ENCODE results near the gene MECP2. TPM values are rescaled to one million over a fixed set of nuclear protein-coding genes. Genes with fewer than 3 reads are reported as not detected.

MECP2 gene
- total RNA-seq, 1 donor from 2014 or later: 26.7 TPM

GRCh38 chrX:154013001-154013421 lies 84.5 kb downstream of the MECP2 start:
- H3K4me1 Mint-ChIP-seq: peaks cover 4% of the 10 kb centered on the region
- Histone ChIP-seq H3K79me2 (ENCODE audit: low read depth) (no peaks in the 10 kb centered on the region), H2AFZ (replicated peaks) (no peak overlapping the region), H4K20me1 (ENCODE audit: low read depth) (no peaks in the 10 kb centered on the region), H3K9ac (no peak overlapping the region), H3F3A (ENCODE audit: low read depth) (no peaks in the 10 kb centered on the region), H3K36me3 (no peaks in the 10 kb centered on the region), H3K4me2 (no peak overlapping the region), H3K4me3 (no peak overlapping the region), H3K27ac (no peak overlapping the region), H3K9me3 (ENCODE audit: low read depth) (no peaks in the 10 kb centered on the region), H3K4me1 (no peaks in the 10 kb centered on the region), H3K27me3 (no peaks in the 10 kb centered on the region)
- H3K36me3 Mint-ChIP-seq: no peaks in the 10 kb centered on the region
- H3K27me3 Mint-ChIP-seq (ENCODE audit: insufficient read depth, low read depth): peaks cover 2% of the 10 kb centered on the region
- no peak overlapping the region for H3K27ac Mint-ChIP-seq
- H3K4me3 Mint-ChIP-seq: no peak overlapping the region
- peaks cover 12% of the 10 kb centered on the region for H3K9me3 Mint-ChIP-seq
- no peak for DNase-seq (ENCODE audit: low spot score)
- TF ChIP-seq CTCF (IDR thresholded peaks at IDR 0.05): no peak
- TF ChIP-seq EZH2 (IDR thresholded peaks at IDR 0.05): no peak
- no peak for TF ChIP-seq EZH2phosphoT487 (IDR thresholded peaks at IDR 0.05)

- Histone ChIP-seq H3K4me3 (no peak overlapping the region), H3K9me3 (ENCODE audit: low read depth) (no peaks in the 10 kb centered on the region), H3K79me2 (ENCODE audit: low read depth) (no peaks in the 10 kb centered on the region), H3K4me2 (no peak overlapping the region), H3K27ac (no peak overlapping the region), H2AFZ (replicated peaks) (no peak overlapping the region), H3K36me3 (no peaks in the 10 kb centered on the region), H4K20me1 (ENCODE audit: low read depth) (no peaks in the 10 kb centered on the region), H3K27me3 (no peaks in the 10 kb centered on the region), H3F3A (ENCODE audit: low read depth) (no peaks in the 10 kb centered on the region), H3K4me1 (no peaks in the 10 kb centered on the region), H3K9ac (no peak overlapping the region)
- Mint-ChIP-seq H3K4me1 (peaks cover 4% of the 10 kb centered on the region), H3K4me3 (no peak overlapping the region), H3K36me3 (no peaks in the 10 kb centered on the region), H3K27me3 (ENCODE audit: insufficient read depth, low read depth) (peaks cover 2% of the 10 kb centered on the region), H3K9me3 (peaks cover 16% of the 10 kb centered on the region), H3K27ac (no peak overlapping the region)
- TF ChIP-seq CTCF (IDR thresholded peaks at IDR 0.05): no peak
- no peak for TF ChIP-seq EZH2 (IDR thresholded peaks at IDR 0.05)
- no peak for TF ChIP-seq EZH2phosphoT487 (IDR thresholded peaks at IDR 0.05)
- DNase-seq (ENCODE audit: low spot score): no peak
These were observed 85.1 kb downstream of the MECP2 start for GRCh38 chrX:154012336-154012991.

GRCh38 chrX:154011376-154012335 lies 85.9 kb downstream of the MECP2 start:
- Histone ChIP-seq H3F3A (ENCODE audit: low read depth) (no peaks in the 10 kb centered on the region), H4K20me1 (ENCODE audit: low read depth) (no peaks in the 10 kb centered on the region), H3K4me3 (no peak overlapping the region), H3K27ac (no peak overlapping the region), H3K27me3 (no peaks in the 10 kb centered on the region), H3K36me3 (no peaks in the 10 kb centered on the region), H3K9me3 (ENCODE audit: low read depth) (no peaks in the 10 kb centered on the region), H3K9ac (no peak overlapping the region), H3K4me2 (no peak overlapping the region), H2AFZ (replicated peaks) (no peak overlapping the region), H3K79me2 (ENCODE audit: low read depth) (no peaks in the 10 kb centered on the region), H3K4me1 (no peaks in the 10 kb centered on the region)
- DNase-seq (ENCODE audit: low spot score): no peak
- peaks cover 4% of the 10 kb centered on the region for H3K4me1 Mint-ChIP-seq
- no peak overlapping the region for H3K27ac Mint-ChIP-seq
- TF ChIP-seq CTCF (IDR thresholded peaks at IDR 0.05): no peak
- TF ChIP-seq EZH2 (IDR thresholded peaks at IDR 0.05): no peak
- no peak for TF ChIP-seq EZH2phosphoT487 (IDR thresholded peaks at IDR 0.05)
- peaks cover 17% of the 10 kb centered on the region for H3K9me3 Mint-ChIP-seq
- no peaks in the 10 kb centered on the region for H3K36me3 Mint-ChIP-seq
- peaks cover 3% of the 10 kb centered on the region for H3K27me3 Mint-ChIP-seq (ENCODE audit: insufficient read depth, low read depth)
- H3K4me3 Mint-ChIP-seq: no peak overlapping the region

All from neural progenitor cell (in vitro differentiated cells).